DOHH2 (cell line): ENCODE measurements around the gene SRGAP1.

Experiments used
- EZH2phosphoT487 ChIP-seq: fragments of 200-600 bp; sonication (generic); IDR thresholded peaks from 2 replicates; pipeline ENCODE4 v1.6.1; 2017; ENCODE audit warnings: borderline replicate concordance, mild to moderate bottlenecking, antibody characterized with exemption, low read length, moderate library complexity, mixed read lengths
- TF ChIP-seq, protein P1 (sequence below): fragments of 200-600 bp; sonication (generic); IDR thresholded peaks from one replicate; pipeline ENCODE4 v1.5.1; 2014; ENCODE audit warnings: antibody characterized with exemption, mild to moderate bottlenecking, low read depth, low read length; ENCODE audit not compliant: poor library complexity, severe bottlenecking

DNA sequence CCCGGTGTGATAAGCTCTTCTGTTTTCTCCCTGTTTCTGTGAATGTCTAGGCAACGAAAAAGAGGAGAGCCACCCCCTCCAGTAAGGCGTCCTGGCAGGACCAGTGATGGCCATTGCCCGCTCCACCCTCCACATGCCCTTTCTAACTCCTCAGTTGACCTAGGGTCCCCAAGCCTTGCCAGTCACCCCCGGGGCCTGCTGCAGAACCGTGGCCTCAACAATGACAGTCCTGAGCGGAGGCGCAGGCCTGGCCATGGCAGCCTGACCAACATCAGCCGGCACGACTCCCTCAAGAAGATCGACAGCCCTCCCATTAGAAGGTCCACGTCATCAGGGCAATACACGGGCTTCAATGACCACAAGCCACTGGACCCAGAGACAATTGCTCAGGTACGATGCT is 283.3 kb downstream of the SRGAP1 start:
- TF ChIP-seq, protein P1, sequence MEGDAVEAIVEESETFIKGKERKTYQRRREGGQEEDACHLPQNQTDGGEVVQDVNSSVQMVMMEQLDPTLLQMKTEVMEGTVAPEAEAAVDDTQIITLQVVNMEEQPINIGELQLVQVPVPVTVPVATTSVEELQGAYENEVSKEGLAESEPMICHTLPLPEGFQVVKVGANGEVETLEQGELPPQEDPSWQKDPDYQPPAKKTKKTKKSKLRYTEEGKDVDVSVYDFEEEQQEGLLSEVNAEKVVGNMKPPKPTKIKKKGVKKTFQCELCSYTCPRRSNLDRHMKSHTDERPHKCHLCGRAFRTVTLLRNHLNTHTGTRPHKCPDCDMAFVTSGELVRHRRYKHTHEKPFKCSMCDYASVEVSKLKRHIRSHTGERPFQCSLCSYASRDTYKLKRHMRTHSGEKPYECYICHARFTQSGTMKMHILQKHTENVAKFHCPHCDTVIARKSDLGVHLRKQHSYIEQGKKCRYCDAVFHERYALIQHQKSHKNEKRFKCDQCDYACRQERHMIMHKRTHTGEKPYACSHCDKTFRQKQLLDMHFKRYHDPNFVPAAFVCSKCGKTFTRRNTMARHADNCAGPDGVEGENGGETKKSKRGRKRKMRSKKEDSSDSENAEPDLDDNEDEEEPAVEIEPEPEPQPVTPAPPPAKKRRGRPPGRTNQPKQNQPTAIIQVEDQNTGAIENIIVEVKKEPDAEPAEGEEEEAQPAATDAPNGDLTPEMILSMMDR: no peak
- TF ChIP-seq EZH2phosphoT487: no peak
